NCI-H524 treated with DMSO at 0.1 percent for 48 hours (cell line): ENCODE measurements around the gene TFCP2L1.
"Not testable (repeated sequence)": the region's sequence is repeated elsewhere in the genome, so short reads cannot be mapped to it uniquely, and the experiment has no call there.

ENCODE experiments used
- DNase-seq: peaks from one replicate; lab custom pipeline; 2025; lab: John Stamatoyannopoulos, UW

Gene TFCP2L1

DNA sequence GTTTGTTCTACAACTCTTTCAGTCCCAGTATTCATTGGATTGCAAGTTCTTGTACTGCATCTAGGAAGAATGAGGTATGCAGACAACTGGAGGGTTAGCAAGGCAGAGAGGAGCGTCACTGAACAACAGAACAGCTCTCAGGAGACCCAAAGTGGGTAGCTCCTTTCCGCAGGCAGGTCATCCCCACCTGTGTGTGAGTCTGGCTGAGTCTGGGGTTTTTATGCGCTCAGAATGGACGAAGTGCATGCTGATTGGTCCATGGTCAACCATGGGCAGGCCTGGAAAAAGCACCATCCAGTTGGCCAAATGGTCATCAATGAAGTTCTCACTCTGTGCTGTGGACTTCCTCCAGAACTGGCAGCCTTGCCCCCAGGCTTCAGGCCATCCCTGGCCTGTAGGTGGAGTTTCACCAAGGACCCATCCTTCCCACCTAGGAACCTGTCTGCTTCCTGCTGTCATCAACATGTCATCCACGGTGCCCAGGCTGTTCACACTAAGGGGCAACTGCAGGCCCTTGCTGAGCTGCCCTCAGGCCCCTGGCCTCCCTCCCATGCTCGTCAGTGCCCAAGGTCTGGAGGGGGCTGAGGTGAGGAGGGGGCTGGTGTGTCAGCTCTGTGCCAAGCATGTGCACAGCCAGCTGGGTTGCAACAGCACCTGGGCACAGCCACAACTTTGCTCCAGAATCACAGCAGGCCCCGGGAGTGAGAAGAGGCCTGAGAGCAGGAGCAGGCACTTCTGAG, 11.1 kb upstream of the TFCP2L1 start:
- DNase-seq, result no peak

DNA sequence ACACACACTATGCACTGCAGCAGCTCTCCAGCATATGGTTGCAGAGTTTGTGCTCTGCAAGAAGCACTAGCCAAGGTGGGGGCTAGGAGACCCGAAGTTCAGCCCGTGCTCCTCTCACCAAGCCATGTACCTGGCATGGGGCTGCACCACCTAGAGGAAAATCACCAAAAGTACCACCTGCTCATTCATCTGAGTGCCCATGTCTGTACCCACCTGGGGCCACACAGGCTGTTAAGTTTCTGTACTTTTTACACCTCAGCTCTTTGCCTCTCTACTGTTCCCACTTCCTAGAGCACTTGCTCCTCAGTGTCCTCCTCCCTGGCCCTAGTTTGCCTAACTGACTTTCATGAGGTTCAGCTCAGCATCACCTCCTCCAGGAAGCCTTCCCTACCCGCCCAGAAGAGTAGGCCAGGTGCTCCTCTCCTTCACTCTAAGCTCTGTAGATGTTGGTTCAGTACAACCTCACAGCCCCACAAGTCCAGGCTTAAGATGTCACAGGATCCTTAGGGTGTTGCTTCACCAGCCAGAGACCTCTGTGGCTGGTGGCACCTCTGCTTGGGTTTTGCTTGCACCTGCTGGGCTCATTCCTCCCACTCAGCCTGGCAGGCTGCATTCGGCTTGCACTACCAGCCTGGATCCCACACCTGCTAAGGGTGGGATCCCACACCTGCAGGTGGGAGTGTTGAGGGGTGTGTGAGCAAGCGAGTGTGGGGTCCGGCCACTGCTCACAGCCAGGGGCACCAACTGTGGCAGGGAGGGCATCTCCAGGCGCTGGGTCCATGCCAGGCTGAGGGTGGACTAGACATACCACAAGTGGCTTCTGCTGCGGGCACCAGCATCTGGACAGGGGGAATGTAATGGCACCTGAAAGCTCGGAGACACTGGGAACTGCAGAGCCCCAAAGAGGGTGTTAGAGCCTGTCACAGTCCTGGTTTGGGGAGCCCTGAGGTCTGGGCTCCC, 10.2 kb upstream of the TFCP2L1 start:
- no peak for DNase-seq

DNA sequence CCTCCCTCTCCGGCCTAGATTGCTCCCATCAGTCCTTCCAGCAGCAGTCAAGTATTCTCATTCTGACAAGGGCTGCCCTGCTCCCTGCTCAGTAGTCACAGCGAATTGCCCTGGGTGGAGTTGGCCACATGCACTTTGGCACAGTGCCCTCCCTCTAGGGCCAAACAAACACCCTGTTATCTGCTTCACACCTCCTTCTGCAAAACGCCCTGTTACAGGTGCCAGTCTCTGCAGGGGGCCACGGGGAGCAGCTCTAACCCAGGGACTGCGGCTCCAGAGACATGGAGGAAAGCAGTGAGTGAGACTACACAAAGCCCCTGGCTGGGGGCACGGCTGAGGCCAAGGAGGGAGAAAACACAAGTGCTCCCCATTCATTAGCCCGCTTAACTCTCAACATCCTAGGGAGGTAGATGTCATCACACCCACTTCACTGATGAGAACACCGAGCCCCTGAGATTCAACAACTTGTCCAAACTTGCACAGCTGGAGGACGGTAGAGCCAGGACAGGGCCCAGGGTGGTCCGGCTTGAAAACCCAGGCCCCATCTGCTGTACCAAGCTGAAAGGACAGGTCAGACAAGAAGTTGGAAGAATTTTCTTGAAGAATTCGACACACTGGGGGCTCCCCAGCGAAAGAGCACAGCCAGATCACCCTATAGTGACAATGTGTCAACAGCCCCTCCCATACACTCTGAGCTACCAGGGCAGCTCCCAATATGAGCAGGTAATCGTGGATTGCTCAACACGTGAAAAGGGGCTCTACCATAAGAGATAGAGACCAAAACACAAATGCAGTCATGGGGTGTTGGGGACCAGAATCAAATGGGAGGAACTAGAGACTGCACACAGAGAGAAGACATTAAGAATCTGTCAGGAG, 8.7 kb upstream of the TFCP2L1 start:
- no peak for DNase-seq

DNA sequence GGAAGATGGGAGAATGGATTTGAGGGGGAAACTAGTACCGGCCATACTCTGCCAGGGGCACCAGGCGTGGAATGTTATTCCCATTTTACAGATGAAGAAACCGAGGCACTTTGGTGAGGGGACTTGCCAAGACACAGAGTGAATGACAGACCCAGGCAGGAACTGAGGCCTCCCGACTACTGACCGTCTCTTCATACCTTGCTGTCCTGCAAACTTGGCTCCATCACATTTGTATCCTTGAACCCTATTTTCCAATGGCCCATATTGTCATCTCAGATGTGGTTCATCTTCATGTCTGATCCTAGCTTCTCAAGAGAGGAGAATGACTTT, 6.2 kb upstream of the TFCP2L1 start:
- no peak for DNase-seq

DNA sequence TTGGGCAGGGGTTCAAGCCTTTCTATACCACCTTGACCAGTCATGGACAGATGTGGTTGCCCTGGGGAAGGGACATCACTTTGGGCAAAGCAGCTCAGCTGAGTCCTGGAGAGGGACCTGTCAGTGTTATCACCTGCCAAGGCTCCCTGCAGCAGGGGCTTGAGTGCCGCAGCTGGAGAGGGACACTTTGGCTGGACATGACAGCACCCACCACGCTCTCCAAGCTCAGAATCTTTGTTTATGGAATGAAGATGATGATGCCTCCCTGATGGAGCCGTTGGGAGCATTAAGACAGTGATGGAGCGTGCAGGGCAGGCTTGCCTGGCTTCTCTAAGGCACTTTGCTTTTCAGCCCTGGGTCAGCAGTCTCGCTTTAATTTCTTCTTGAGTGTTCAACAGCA, 4.3 kb upstream of the TFCP2L1 start:
- no peak for DNase-seq

DNA sequence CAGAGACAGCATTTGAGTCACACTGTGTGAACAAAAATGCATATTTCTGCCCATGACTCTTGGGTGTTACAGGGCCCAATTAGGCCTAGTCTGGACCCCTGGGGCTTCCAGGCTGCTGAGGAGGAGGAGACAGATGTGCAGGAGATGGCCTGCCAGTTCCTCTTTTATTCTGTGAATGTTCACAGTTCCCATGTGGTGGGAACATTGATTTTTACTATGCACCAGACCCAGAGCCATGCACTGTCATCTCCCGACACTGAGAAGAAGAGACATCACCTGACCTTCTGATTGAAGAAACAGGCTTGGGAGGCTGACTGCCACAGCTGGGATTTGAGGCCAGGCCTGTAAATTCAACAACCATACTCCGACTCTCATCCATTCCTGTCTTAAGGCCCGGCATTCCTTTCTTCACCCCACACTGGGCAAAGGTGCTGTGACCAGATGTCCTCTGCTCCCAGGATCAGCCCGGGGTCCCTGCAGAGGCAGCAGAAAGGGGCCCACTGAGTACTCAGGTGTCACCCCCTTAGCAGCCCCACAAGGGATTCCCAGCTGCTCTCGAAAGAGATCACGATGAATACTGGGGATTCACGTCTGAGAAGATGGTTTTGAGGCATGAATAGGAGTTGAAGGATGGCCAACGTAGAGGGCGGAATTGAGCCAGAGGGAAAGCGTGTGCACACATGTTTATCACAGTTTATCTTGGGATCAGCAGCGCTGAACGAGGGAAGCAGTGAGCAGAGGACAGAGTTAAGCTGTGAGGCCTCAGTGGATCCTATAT, 3.6 kb upstream of the TFCP2L1 start:
- DNase-seq, result no peak

DNA sequence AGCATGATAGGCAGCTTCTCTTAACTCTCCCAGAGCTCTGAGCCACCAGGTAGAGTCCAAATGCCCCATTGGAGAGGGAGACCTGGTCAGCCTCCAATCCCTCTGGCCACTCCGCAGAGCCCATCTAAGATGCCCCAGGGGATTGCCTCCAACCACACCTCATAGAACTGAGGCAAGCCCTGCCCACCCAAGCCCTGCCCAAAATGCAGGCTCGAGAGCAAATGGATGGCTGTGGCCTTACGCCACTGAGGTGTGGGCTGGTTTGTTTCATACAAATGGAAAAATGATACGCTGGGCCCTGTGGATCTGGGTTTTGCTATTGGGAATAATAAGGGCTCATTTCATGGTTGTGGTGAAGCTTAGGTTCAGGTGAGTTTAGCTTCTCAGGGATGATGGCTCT, 3.0 kb upstream of the TFCP2L1 start:
- DNase-seq, result no peak

DNA sequence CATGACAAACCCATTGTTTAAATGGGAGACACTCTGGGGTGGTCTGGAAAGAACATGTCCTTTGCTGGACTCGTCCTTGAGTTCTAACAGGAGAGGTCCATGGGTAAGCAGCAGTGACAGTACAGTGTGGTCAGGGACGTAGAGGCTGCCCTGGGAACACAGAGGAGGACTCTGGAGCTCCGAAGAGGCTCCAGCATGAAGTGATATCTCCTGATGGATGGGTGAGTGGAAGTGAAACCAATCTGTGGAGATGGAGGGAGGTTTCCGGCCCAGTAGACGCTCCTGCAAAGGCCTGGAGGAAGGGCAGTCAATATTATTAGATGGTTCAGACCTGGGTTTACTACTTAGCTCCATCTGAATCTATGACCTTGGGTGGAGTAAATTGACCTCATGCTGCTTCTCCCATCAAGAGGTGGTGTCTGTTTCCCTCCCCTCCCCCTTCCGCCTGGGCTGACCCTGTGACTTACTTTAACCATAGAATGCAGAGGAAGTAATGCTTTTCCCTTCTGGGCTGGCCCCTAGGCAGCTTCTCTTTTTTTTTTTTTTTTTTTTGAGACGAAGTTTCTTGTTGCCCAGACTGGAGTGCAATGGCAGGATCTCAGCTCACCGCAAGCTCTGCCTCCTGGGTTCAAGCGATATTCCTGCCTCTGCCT, 2.3 kb upstream of the TFCP2L1 start:
- DNase-seq, result no peak

DNA sequence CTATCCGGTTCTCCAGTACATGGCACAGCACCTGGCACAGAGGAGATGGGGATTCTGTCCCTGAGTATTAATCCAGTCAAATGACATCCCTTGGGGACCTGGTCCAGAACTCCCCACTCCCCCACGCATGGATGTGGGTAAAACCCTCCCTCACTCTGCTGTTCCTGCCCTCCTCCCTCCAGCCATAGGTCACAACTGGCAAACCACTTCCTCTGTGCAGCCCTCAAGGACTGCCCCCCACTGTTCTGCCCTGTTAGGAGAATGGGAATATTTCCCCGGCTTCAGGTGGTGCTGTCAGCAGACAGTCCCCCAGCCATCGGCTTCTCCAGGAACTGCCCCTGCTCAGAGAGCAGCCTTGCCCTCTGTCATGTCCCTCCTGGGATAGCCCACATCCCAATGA, 1.5 kb upstream of the TFCP2L1 start:
- no peak for DNase-seq

DNA sequence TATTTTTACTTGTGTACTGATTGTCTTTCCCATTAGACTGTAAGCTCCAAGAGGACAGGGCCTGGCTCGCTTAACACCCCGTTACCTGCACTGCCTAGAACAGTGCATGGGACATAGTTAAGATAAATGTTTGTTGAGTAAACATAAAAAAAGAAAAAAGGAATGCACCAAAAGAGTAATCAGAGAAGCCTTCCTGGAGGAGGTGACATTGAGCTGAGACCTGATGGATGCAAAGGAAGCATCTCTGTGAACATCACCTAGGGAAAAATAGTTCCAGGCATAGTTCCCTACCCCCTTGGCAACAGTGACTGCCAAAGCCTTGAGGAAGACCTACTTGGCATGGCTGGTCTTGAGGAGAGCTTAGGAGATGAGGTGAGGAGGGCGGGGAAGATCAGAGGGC, 924 bp upstream of the TFCP2L1 start:
- no peak for DNase-seq

DNA sequence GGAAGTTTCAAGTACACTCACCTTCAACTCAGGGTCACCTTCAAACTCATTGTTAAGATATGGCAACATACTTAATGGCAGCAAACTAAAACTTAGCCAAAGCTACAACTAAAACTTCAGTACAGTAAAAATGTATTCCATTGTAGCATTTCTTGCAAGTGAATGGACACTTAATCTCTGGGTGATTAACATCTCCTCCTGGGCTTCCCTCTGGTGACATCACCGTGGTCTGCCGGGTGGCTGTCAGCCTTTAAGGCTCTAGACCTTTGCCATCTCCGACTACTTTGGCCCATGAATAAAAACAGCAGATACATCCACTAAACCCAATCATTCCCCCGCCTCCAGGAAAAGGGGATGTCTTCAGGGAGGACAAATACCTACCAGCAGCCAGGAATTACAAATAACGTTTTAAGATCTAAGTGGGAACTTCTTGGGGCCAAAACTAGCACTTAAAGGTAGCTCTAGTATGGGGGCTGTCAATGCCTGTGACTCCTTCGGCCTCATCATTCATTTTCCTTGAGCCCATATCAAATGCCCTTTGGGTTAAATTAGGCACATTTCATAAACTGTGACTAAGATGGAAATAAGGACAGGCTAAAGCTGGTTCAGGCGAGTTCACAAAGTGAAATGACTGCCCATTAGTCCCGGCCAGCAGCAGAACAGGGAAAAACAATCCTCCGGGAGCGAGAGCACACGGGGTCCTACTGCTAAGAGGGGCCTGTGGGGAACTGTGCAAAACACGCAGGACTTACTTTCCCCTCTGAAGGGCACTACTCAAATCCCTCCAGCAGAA, 1.1 kb downstream of the TFCP2L1 start:
- no peak for DNase-seq

DNA sequence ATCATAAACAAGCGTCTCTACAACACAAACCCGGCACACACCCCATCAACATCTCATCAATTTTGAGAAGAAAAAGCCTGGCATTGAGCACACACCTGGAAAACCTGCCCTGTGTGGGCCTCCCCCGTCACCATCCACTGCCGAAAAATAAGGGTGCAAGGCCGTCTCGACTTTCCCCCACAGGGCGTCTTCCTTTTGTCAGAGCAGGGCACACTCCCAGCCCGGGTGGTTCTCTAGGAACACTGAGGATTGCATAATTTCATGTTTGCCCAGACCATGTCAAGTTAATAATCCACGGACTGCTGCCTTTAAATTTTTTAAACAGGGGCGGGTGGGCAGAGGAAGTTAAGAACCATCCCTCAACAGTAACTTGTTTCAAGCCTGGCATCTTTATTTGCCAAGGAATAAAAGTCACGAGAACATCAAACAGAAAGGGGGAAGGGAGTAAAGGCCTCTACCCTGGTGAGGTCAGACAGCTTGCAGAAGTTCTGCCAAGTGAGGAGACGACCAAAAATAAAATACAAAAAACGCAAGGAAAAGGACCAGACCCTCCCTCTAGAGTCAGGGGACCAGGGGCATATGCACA, 2.1 kb downstream of the TFCP2L1 start:
- no peak for DNase-seq

DNA sequence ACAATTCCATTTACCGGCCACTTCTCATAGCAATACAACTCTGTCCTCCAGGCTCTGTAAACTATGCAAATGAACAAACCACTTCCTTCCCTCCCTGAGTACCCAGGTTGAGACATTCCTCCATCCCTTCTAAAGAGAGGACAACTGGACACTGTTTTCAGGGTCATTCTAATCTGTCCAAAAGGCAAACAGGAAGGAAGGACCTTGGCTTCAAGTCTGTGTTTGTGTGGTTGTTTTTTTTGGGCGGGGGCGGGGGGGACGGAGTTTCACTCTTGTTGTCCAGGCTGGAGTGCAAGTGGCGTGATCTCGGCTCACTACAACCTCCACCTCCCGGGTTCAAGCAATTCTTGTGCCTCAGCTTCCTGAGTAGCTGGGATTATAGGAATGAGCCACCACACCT, 3.3 kb downstream of the TFCP2L1 start:
- DNase-seq, result no peak

DNA sequence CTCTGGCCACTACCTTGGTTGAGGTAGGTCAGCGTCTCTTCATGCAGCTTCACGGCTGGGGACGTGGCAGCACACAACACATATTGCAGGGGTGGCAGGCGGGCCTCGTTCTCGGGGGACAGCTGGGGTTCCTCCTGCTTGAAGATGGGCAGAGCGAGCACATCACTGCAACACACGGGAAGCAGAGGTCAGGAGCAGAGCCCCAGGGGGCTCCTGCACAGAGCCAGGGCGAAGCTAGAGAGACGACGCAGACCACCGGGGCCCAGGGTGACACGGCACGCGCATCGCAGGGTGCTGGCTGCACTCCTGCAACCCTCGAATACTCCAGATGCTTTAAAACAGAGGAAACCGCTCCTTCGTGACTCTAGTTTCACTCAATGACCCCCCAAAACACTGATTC, 3.9 kb downstream of the TFCP2L1 start:
- DNase-seq, result no peak

DNA sequence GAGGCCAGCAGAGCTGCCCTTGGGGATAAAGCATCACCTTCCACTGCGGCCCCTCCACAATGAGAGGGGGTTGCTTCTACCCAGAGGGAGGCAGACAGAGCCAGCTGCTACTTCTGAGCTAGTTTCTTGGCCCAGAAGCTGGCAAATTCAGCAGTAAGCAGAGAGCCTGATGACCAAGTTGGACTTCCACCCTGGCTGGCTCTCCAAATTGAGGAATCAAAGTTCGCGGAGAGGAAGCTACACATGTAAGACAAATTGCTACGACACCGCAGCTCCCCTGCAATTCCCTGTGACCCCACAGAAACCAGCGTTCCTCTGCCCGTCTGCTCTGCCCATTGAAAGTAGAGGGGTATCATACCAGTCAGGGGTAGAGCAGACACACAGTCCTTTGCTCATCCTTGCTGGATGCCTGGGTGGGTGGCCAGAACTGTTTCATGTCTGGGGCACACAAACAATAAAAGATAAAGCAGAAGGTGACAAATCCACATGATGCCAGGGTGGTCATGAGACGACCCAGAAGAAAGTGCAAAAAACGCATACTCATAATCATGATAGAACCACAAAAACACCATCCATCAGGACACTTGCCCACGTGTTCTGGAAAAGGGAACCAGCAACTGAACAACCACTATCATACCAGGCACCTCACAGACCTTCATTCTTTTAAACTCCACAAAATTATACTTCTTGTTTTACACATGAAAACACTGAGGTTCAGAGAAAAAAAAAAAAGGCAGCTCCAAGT, 5.4 kb downstream of the TFCP2L1 start:
- DNase-seq, result no peak

DNA sequence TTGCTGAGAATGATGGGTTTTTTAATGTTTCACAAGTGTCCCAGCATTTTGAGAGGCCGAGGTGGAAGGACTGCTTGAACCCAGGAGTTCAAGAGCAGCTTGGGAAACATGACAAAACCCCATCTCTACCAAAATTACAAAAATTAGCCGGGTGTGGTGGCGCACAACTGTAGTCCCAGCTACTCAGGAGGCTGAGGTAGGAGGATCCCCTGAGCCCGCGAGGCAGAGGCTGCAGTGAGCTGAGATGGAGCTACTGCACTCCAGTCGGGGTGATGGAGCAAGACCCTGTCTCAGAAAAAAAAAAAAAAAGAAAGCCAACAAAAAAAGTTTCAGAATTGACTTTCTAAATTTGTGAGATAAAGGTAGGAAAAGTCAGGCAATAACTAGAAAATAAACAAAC, 8.7 kb downstream of the TFCP2L1 start:
- DNase-seq, result no peak

DNA sequence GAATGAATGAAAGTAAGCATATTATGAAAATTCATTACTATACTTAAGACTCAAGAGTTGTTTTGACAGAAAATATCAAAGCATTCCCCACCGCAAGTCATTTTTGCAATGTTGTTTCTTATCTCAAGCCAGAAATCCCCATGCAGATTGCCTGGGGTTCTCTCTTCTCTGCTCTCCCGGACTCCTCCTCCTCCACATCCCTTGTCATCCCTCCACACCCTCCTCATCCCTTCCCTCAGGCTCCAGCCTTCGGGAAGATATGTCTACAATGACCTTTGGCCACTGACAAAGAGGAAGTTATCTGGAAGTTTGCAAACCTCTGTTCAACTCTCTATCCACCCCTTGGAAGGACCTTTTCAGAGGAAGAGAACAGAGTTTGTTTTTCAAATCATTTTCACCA, 11.9 kb downstream of the TFCP2L1 start:
- no peak for DNase-seq

DNA sequence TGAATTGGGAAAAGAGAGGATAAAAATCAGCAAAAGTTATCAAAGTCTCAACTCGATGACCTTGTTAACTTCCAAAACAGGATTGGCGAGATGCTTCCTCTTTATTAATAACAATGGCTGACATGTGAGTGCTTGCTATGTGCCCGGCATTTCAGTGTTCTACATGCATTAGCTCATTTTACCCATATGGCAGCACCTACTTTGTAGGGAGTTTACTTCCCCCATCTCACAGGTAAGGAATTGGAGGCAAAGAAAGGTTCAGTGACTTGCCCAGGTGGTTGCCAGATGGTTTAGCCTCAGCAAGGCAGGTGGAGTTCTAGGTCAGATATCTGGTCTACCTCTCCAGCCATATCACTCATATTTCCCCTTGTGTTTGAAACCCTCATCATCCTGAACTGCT, 12.4 kb downstream of the TFCP2L1 start:
- DNase-seq, result no peak

DNA sequence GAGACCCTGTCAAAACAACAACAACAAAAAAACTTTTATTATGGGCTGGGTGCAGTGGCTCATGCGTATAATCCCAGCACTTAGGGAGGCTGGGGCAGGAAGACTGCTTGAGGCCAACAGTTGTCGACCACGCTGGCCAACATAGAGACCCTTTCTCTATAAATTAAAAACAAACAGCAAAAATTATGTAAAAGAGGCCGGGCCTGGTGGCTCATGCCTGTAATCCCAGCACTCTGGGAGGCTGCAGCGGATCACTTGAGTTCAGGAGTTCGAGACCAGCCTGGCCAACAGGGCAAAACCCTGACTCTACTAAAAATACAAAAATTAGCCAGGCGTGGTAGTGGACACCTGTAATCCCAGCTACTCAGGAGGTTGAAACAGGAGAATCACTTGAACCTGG, 15.6 kb downstream of the TFCP2L1 start:
- DNase-seq, result not testable (repeated sequence)
